Activated CD4-positive, alpha-beta T cell treated with anti-CD3 and anti-CD28 coated beads for 4 hours (primary cell): ENCODE data around the gene LHFPL3.

Experiments used
- DNase-seq, 2 donors: peaks; one replicate each; pipeline ENCODE4 v3.0.0-alpha.2; 2020

The LHFPL3 gene

GRCh38 chr7:104805449-104806317 lies 477.3 kb downstream of the LHFPL3 start:
- no peak for DNase-seq

GRCh38 chr7:104807671-104808070 lies 479.3 kb downstream of the LHFPL3 start:
- no peak for DNase-seq

DNA sequence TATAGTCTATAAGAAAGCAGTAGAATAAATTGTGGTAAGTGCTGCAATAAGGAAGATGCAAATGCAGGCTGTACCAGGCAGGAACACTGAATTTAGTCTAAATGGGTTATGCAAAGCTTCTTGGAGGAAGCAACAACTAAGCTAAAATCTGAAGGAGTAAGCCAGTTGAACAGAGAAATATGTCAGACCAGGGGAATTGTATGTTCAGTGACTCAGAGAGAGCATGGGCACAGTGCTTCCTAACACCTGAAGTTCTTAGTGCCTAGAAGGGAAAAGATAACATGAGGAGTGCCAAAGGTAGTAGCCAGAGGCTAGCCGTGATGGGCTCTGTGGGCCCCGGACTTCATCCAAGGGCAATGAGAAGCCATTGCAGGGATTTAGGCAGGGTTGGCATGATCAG lies 481.5 kb downstream of the LHFPL3 start:
- no peak for DNase-seq

DNA sequence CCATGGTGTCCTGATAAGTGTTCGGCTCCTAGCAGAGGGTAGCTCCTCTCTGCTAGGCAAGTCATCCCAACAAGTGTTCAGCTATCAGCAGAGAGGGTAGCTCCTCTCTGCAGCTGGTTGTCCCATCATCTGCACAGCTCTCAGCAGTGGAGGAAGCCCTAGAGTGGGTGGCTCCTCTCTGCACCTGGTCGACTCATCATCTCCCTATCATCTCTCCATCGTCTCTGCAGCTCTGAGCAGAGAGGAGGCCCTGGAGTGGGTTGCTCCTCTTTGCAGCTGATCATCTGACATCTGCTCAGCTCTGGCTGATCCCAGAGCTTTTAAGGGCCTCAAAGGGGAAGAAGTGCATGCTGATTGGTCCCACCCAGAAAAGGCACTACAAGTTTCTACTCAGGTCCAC lies 485.7 kb downstream of the LHFPL3 start:
- DNase-seq, result no peak

DNA sequence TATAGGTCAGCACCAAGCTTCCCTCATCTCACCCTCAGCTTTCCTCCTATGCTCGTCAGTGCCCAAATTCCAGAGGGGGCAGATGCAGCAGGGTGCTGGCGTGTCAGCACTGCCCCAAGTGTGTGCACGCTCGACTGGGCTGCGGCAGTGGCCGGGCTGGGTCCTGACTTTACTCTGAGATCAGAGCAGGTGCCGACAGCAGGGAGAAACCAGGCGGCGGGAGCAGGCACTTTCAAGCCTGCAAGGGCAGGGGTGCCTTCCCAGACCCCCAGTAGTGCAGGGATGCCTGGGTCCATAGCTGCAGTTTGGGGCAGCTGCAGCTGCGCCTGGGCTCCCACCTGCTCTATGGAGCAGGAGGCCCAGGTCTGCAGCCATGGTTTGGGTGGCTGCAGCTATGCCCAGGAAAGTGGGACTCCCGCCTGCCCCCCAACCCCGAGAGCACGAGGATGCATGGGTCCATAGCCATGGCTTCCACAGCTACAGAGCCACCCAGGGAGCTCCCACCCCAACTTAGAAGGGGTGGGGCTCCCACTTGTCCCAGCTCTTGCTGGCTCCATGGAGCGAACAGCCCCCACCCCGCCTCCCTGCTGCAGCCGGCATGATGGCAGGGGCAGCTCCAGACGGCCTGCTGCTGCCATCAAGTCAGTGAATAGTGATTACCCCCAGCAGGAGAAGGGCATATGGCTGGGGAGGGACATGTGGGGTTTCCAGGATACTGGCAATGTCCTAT lies 486.4 kb downstream of the LHFPL3 start:
- no peak for DNase-seq

GRCh38 chr7:104816537-104816936 lies 488.1 kb downstream of the LHFPL3 start:
- DNase-seq, result no peak

GRCh38 chr7:104818961-104819880 lies 490.8 kb downstream of the LHFPL3 start:
- DNase-seq, result no peak

GRCh38 chr7:104820836-104821535 lies 492.6 kb downstream of the LHFPL3 start:
- DNase-seq, result no peak

- DNase-seq, result no peak
Observed at GRCh38 chr7:104823177-104823576, 494.8 kb downstream of the LHFPL3 start.

- no peak for DNase-seq
Observed at GRCh38 chr7:104825099-104825498, 496.7 kb downstream of the LHFPL3 start.

DNA sequence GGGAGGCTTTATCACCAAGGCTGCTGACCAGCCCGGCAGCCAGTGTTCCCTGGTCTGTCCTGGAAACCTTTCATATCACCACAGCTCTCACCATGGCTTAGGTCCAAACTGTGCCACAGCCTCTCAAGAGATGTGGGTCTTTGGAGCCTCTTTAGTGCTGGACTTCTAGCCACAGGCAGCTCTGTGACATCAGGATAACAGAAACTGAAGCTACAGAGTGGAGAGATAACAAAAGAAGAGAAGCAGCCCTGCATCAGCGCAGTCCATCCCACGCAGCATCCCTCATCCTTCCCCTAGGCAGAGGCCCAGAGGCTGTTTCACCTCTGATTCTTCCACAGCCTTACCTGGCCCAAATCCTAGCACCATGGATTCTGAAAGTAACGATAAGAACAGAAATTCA lies 497.7 kb downstream of the LHFPL3 start:
- no peak for DNase-seq

DNA sequence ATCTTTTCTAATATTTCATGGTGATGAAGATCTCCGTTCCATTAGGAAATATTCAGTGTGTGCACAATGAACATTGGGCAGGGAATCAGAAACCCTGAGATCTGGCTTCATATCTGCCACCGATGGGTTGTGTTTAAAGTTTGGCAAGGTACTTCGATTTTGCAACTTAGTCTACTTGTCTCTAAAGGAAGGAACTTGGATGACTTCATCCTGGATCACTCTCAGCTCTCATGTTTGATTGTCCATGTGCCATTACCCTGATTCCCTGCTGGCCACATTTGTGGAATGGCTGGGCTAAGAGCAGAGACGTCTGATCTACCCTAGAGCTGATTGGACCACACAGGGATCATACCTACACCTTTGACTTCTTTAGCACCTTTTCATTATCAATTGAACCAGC lies 508.6 kb downstream of the LHFPL3 start:
- no peak for DNase-seq

DNA sequence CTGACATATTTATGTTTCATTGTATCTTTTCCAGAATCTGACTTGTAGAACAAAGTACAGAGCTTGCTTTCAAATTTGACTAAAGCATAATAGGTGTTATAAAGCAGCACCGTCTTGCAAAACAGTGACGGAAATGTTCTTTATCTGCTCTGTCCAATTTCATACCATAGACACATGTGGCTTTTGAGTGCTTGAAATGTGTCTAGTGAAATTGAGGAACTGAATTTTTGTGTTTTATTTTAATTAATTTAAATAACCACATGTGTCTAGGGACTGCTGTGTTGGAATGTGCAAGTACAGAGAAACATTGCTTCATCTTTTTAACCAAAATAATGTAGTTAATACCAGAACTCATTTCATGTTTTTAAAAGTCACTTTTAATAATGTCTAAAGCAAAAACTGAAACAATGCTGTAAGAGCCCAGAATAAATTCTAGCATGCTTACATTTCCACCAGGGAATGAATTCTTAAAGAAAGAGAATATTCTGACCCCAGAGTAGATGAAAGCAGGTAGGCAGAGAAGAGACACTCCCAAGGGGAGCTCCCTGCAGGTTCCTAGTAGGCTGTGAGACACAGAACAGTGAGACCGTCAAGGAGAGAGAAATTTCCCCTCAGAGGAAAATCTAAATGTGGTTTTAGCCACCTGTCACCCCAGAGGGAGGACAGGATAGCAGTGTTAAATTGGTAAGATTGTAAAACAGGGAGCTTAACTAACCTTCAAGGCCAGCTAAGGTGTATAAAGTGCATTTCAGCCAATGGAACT lies 510.3 kb downstream of the LHFPL3 start:
- DNase-seq, result no peak

DNA sequence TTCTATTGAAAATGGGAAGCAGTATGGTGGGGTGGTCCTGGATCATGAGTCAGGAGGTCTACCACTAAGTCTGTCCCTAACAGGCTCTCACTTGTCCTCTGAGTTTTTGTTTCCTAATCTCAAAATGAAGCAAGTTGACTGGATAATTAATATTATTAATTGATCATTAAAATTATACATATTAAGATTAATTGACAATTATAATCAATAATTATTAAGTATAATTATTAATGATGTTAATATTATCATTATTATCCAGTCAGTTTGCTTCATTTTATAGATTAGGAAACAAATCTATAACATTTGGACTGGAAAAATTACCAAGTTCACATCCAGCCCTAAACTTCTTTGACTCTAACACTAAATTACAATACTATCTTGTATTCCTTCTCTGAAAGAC lies 511.4 kb downstream of the LHFPL3 start:
- no peak for DNase-seq

DNA sequence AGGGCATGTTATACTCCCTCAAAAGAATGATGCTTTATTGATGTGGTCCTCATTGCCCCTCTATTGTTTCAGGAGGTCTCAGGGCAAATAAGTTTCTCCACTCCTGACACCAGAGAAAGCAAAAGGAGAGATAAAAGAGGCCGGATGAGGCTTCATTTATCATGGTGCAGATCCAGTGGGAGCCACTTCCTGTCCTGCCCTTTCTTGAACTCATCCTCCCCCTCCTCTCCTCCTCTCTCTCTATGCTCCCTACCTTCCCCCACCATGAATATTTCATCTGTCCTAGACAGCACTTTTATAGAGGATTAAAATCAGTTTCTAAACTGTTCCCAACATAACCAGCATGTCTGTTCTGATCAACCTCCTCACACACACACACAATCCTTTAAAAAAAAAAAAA lies 513.4 kb downstream of the LHFPL3 start:
- no peak for DNase-seq

DNA sequence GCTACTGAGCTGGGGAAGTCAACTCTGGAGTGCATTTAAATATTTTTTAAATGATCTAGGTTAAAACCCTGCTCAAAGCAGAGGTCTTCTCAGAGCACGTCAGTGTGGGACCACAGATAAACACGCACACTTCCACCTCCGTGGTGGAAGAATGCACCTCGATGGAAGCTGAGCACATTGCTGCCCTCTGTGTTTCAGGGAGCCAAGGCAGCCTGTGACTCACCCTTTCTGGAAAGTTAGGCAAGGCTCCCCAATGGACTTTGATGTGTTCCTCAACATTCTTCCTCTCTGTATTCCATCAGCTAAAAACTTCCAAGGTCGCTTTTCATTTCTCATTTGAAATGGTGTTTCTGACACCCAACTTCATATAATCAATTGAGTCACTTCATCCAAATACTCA lies 514.8 kb downstream of the LHFPL3 start:
- no peak for DNase-seq

GRCh38 chr7:104845557-104845956 lies 517.2 kb downstream of the LHFPL3 start:
- no peak for DNase-seq

- no peak for DNase-seq
Observed at GRCh38 chr7:104846731-104847130, 518.3 kb downstream of the LHFPL3 start.

- peak; percentile 14 to 60 for DNase-seq
Observed at GRCh38 chr7:104848138-104848990, 520.0 kb downstream of the LHFPL3 start.

DNA sequence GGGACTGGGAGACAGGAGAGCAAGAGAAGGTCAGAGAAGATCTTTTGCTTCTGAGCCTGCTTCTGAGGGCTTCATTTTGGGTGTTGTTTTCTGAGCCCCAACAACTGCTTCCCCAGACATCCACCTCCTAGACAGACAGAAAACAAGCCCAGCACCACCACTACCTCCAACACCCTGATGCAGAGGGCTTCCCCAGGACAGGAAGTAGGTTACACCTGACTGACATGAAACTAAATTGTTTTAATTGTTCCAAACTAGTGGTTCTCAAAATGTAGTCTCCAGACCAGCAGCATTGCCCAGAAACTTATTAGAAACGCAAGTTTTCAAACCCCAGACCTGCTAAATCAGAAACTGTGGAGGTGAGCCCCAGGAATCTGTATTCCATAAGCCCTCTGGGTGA lies 522.0 kb downstream of the LHFPL3 start:
- no peak for DNase-seq

DNA sequence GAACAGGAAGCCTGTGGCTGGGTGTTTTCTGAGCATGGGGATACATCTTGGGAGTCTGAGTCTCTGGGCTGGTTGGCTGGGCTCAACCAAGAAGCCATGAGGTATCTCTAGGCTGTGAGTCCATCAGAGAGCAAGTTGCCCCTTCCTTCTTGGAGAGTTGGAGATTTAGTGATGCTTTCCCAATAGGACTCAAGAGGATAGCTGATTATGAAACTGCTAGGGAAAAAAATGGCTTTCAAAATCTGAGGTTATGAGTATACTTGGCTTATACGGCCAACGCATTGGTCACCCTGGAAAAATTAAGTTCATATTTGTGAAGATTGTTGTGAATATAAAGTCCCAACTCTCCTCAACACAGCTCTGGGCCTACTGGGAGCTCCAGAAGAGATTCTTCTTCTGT lies 522.9 kb downstream of the LHFPL3 start:
- no peak for DNase-seq
